Measurements from ENCODE around the gene OIT3.
"Not testable (repeated sequence)": the region's sequence is repeated elsewhere in the genome, so short reads cannot be mapped to it uniquely, and the experiment has no call there.

The OIT3 gene

DNA sequence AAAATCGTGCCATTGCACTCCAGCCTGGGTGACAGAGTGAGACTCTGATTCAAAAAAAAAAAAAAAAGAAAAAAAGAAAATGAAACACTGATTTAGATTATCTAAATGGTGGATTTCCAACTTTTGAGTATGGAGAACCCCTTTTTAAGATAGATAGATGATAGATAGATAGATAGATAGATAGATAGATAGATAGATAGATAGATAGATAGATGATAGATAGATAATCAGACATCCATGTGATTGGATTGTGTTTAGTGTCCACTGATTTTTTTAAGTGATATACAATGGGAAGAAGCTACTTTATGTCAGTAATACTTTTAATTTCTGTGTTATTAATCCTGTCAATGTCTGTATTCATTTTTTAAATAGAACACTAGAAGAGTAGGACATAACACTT is 6.0 kb downstream of the OIT3 start:
- DNase-seq, result no peak
- intact Hi-C loops (cut with DNase I), result no loop called here

DNA sequence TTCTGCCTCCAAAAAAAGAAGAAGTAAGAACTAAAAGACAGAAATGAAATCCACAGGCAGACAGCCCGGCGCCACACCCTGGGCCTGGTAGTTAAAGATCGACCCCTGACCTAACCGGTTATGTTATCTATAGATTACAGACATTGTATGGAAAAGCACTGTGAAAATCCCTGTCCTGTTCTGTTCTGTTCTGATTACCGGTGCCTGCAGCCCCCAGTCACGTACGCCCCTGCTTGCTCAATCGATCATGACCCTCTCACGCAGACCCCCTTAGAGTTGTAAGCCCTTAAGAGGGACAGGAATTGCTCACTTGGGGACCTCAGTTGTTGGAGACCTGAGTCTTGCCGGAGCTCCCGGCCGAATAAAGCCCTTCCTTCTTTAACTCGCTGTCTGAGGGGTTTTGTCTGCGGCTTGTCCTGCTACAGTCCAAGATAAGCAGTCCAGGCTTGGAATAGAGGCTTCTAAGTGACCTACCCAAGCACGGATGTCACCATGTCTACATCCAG is 10.5 kb downstream of the OIT3 start:
- DNase-seq; intact Hi-C loops (cut with DNase I): not testable (repeated sequence)

DNA sequence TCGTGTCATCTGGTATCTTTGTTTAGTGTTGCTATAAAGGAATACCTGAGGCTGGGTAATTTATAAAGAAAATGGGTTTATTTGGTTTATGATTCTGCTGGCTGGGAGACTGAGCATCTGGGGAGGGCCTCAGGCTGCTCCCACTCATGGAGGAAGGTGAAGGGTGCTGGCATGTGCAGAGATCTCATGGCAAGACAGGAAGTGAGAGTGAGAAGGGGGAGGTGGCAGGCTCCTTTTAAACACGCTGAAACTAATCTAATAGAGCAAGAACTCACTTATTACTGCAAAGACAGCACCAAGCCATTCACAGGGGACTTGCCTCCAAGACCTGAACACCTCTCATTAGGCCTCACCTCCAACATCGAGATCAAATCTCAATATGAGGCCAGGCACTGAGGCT is 11.3 kb downstream of the OIT3 start:
- DNase-seq, result no peak
- intact Hi-C loops (cut with DNase I), result no loop called here

DNA sequence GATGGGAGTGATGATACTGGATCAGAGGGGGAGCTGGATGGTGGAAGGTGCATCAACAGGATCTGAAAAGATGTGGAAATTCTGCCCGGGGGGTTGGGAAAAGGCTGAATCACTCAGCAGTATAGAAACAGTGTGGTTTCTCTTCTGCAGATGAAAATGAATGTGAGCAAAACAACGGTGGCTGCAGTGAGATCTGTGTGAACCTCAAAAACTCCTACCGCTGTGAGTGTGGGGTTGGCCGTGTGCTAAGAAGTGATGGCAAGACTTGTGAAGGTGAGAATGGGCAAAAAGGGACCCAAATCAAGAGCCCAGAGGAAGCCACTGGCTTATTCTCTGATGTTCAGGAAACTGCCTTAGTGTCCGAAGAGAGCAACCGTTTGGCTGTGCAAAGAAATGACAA is 12.9 kb downstream of the OIT3 start:
- intact Hi-C loops (cut with DNase I), result no loop called here
- DNase-seq, result no peak

DNA sequence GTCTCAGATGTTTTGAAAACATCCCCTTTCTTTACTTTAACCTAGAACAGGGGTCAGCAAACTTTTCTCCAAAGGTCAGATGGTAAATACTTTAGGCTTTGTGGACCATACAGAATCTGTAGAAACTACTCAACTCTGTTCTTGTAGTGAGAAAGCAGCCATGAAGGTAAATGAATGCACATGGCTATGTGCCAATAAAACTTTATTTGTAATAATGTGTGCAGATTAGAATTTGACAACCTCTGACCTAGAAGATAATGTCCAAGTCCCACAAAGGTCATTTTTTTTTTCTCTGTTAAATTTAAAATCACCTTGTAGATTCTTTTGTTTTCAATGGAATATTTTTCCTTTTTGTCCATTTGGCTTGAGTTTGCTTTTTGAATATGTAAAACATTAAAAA is 17.2 kb downstream of the OIT3 start:
- intact Hi-C loops (cut with DNase I), result no loop called here
- no peak for DNase-seq

DNA sequence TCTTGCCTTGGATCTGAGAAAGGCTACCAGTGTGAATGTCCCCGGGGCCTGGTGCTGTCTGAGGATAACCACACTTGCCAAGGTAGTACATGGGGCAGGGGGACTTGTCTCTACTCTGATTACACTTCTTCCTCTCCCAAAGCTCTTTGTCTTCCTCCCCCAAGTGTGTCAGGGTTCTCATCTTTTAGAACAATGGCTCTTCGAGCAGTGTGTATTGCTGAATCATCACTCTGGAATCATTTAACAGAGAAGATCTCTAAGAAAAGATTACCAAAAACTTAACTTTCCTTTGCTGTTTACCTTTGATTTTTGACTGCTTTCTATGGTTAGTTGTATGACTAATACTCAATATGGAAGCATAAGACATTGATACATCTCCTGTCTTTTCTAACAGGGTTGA is 18.2 kb downstream of the OIT3 start:
- DNase-seq, result no peak

DNA sequence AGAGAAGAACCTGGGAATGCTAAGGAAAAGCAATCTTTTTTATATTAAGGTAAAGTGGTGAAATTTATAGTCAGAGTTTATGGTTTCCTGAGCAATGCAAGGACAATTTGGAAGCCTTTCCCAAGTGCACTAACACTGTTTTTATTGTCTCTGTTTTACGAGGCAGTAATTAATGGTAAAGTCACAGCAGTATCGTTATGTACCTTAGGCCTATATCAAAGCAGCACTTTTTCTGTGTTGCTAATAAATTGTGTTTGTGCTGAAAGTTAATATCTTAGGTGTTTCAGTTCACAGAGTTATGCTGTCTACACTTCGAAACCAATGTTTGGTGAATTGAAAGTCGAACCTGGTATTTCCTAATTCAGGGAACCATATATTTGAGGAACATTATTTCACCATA is 19.2 kb downstream of the OIT3 start:
- intact Hi-C loops (cut with DNase I), result no loop called here
- no peak for DNase-seq

More for the DNA sequence above, 18.2 kb downstream of the OIT3 start:
- intact Hi-C loops (cut with DNase I), result no loop called here

DNA sequence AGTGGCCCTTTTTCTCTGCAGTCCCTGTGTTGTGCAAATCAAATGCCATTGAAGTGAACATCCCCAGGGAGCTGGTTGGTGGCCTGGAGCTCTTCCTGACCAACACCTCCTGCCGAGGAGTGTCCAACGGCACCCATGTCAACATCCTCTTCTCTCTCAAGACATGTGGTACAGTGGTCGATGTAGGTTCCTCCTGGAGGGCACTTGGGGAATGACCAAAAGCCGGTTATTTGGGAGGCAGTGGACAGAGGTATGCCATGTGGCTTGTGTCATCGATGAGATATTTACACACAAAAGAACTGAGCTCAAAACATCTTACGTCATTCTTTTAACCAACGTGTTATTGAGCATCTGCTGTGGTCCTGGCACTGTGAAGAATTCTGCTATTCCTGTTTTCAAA is 19.7 kb downstream of the OIT3 start:
- no peak for DNase-seq
- intact Hi-C loops (cut with DNase I), result no loop called here

DNA sequence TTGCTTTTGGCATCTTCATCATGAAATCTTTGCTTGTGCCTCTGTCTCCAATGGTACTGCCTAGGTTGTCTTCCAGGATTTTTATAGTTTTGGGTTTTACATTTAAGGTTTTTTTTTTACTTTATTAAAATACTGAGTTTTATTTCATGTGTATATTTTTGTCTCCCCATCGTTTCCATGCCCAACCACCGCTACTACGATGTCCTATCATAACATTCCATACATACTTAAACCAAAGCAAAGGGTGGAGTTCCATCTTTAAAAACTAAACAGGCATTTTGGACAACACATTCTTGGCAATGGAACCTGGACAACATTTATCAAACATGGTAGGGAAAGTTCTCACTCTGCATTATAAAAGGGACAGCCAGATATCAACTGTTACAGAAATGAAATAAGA is 23.7 kb downstream of the OIT3 start:
- intact Hi-C loops (cut with DNase I), result not testable (repeated sequence)

DNA sequence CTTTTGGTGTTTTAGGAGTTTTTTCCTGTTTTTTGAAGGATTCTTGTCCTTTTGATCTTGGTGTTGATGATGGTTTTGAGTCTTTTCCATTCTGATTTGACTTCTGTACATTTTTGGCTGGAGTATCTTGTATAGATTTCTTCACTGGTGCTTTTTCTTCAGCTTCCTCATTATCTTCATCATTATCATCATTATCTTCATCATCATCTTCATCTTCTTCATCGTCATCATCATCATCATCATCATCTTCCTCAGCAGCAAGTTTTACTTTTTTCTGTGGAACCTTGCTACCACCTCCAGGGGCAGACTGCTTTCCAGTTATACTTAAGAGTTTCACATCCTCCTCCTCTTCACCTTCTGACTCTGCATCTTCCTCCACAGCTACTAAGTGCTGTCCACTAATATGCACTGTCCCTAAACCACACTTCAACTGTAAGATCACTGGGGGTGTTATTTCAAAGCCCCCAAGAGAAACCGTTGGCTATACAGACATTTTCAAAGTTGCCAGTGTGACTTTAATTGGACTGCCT is 24.3 kb downstream of the OIT3 start:
- DNase-seq; intact Hi-C loops (cut with DNase I): not testable (repeated sequence)

More for the DNA sequence above, 23.7 kb downstream of the OIT3 start:
- not testable (repeated sequence) for DNase-seq

DNA sequence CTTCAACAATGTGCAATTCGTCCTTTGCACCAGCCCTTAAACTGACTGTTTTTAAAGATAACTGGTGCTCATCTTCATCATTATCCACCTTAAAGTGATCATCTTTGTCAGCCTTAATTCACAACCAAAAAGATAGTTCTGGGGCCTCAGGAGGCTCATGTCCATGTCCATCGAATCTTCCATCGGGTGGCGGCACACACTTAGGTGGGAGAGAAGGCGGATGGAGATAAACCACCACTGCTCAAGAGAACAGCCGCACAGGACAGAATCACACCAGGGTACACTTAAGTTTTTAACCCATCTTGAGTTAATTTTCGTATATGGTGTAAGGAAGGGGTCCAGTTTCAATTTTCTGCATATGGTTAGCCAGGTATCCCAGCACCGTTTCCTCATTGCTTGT is 24.8 kb downstream of the OIT3 start:
- no peak for DNase-seq
- intact Hi-C loops (cut with DNase I), result no loop called here

DNA sequence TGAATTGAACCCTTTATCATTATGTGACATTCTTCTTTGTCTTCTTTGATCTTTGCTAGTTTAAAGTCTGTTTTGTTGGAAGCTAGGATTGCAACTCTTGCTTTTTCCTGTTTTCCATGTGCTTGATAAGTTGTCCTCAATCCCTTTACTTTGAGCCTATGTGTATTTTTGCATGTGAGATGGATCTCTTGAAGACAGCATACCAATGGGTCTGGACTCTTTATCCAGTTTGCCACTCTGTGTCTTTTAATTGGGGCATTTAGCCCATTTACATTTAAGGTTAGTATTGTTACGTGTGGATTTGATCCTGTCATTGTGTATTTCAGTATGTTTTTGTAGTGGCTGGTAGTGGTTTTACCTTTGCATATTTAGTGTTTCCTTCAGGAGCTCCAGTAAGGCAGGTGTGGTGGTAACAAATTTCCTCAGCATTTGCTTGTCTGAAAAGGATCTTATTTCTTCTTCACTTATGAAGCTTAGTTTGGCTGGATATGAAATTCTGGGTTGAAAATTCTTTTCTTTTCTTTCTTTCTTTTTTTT is 27.7 kb downstream of the OIT3 start:
- DNase-seq; intact Hi-C loops (cut with DNase I): not testable (repeated sequence)

DNA sequence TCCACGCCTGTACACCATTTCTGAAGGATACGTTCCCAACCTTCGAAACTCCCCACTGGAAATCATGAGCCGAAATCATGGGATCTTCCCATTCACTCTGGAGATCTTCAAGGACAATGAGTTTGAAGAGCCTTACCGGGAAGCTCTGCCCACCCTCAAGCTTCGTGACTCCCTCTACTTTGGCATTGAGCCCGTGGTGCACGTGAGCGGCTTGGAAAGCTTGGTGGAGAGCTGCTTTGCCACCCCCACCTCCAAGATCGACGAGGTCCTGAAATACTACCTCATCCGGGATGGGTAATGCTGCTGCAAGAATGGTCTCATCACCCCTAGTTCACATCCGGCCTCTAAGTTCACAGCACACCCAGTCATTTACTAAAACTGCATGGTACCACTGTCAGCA is 30.8 kb downstream of the OIT3 start:
- no peak for DNase-seq
- intact Hi-C loops (cut with DNase I), result no loop called here

DNA sequence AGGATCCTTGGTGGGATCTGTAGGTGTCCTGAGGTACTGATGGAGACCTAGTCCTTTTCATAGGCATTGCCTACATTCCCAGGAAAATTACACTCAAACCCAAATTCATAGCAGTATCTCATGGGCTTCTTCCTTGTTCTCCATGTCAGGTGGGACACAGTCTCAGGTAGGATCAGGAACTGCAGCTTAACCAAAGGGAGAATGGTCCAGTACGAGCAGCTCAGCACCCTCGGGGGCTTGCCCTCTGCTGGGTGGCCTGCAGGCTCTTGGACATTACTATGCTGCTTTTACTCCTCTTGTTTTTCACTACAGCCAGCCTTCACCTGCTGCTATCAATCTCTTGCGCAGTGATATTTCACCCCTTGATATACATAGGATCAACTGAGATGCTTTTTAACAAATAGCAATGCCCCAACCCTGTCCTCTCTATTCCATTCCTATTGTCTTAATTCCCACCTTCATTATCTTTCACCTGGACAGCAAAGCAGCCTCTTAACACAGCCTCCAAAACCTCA is 32.5 kb downstream of the OIT3 start:
- no peak for DNase-seq
- intact Hi-C loops (cut with DNase I), result no loop called here

DNA sequence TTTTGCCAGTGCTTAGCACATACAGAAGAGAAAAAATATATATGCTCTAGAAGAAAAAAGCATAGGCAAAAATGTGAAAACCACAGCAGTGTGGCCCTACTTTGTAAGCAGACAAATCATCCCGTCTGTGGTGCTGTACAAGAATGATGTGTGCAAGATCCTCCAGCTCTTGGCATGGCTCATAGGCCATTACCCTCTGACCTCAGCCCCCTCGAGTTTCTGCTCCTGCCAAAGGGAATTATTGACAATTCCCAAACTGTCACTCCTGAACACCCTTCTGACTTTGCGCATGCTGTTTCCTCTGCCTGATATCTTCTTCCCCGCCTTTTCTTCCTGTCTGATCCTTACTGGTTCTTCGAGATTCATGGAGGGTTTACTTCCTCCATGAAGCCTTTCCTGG is 33.9 kb downstream of the OIT3 start:
- no peak for DNase-seq
- intact Hi-C loops (cut with DNase I), result no loop called here

DNA sequence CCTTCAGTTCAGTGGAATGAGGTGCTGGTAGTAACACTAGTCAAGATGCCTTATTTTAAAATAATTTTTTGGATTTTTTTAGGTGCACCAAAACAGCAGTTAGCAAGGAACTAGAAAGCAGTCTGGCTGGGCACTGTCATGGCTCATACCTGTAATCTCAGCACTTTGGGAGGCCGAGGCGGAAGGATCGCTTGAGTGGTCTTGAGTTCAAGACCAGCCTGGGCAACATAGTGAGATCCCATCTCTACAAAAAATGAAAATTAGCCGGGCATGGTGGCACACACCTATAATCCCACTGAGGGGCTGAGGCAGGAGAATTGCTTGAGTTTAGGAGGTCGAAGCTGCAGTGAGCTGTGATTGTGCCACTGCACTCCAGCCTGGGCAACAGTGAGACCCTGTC is 35.3 kb downstream of the OIT3 start:
- DNase-seq, result no peak
- intact Hi-C loops (cut with DNase I), result no loop called here

DNA sequence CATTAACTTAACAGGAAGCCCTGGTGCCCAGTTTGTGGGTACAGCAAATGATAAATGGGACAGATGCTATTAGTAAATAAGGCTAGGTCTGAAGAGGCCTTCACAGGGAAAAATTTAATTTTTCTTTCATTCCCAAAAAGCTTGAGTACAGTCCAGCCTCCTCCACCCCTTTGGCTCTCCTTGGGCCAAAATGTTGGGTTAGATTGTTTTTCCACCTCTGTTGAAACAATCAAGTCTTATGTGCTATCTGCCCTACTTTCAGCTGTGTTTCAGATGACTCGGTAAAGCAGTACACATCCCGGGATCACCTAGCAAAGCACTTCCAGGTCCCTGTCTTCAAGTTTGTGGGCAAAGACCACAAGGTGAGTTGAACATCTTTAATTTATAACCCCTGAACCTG is 36.7 kb downstream of the OIT3 start:
- DNase-seq, result no peak
- intact Hi-C loops (cut with DNase I), result no loop called here

DNA sequence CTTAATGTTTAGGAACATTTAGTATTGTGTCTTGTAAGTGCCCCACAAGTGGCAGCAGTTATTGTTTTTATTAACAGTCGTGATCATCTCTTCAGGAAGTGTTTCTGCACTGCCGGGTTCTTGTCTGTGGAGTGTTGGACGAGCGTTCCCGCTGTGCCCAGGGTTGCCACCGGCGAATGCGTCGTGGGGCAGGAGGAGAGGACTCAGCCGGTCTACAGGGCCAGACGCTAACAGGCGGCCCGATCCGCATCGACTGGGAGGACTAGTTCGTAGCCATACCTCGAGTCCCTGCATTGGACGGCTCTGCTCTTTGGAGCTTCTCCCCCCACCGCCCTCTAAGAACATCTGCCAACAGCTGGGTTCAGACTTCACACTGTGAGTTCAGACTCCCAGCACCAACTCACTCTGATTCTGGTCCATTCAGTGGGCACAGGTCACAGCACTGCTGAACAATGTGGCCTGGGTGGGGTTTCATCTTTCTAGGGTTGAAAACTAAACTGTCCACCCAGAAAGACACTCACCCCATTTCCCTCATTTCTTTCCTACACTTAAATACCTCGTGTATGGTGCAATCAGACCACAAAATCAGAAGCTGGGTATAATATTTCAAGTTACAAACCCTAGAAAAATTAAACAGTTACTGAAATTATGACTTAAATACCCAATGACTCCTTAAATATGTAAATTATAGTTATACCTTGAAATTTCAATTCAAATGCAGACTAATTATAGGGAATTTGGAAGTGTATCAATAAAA is 38.9 kb downstream of the OIT3 start:
- intact Hi-C loops (cut with DNase I), result no loop called here
- no peak for DNase-seq

DNA sequence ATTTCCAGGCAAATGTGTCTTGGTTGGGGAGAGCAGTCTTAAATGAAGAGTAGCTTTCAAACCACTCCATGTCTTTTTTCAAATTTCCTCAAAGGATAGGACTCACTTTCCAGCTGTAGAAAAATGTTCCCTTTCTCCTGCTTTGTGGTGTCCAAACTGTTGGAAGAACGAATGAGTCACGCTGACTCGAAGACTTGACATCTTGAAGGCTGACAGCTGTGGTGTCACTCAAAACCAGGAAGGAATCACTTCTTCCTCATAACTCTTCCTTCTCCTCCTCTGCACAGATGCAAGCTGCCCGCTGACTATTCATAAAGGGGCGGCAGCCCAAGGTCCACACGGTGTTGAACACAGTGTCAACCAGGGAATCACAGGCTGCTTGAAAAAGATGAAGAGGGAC is 41.8 kb downstream of the OIT3 start:
- intact Hi-C loops (cut with DNase I), result no loop called here
- DNase-seq, result no peak

DNA sequence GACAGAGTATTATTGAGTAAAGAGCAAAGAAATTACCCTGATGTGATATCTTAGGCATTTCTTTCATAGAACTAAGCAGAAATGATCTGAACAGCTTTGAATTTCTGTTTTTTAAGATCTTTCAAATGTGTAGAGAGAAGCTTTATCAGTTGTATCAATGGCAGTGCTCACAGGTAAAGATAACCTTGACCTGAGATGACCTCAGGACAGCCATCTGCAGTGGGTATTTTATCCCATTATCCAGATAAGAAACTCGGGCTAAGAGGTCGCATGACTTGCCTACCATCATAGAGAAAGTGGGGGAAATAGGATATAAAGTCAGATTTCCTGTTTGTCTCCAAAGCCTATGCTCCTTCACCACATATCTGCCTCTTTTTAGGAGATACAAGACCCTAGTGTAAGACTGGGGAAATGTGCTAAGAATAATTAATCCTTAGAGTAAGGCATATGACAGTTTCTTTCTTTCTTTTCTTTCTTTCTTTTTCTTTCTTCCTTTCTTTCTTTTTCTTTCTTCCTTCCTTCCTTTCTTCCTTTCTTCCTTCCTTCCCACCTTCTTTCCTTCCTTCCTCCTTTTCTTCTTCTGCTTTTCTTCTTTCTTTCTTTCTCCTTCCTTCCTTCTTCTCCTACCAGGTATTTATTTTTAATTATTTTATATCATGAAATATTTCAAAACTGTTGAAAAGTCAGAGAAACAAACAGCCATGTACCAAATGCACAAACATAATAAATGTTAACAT is 50.1 kb downstream of the OIT3 start:
- no peak for DNase-seq
- intact Hi-C loops (cut with DNase I), result no loop called here

DNA sequence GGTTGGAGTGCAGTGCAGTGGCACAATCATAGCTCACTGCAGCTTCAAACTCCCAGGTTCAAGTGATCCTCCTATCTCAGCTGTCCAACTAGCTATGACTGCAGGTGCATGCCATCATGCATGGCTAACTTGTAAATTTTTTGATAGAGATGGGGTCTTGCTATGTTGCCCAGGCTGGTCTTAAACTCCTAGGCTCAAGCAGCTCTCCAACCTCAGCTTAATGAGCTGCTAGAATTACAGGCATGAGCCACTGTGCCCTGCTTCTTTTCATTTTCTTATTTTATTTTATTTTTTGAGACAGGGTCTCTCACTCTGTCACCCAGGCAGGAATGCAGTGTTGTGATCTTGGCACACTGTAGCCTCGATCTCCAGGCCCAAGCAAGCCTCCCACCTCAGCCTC is 53.4 kb downstream of the OIT3 start:
- DNase-seq, result no peak
- intact Hi-C loops (cut with DNase I), result no loop called here

Data from posterior cingulate gyrus (tissue), 11 donors.